A204.1 (cell line): ENCODE measurements around the gene SNX33.
"Not testable (repeated sequence)": the region's sequence is repeated elsewhere in the genome, so short reads cannot be mapped to it uniquely, and the experiment has no call there.

Experiments used
- FAIRE-seq: peaks from 2 replicates; lab custom pipeline; 2012; peaks lifted over from hg19 to GRCh38; lab: Jason Lieb, UNC

The SNX33 gene

GRCh38 chr15:75647370-75648155 lies at the start of gene SNX33:
SNX33 (plus strand) TSS chr15:75647912; CDS start chr15:75649103, 1,191 bp downstream.
- FAIRE-seq = no peak

GRCh38 chr15:75598361-75598760 lies 49.4 kb upstream of the SNX33 start:
- no peak for FAIRE-seq

GRCh38 chr15:75599401-75599800 lies 48.3 kb upstream of the SNX33 start:
- no peak for FAIRE-seq

- FAIRE-seq = no peak
These were observed 41.7 kb upstream of the SNX33 start for GRCh38 chr15:75606026-75606425.

GRCh38 chr15:75606711-75607699 lies 40.7 kb upstream of the SNX33 start:
- FAIRE-seq = no peak

- FAIRE-seq = no peak
These were observed 30.9 kb upstream of the SNX33 start for GRCh38 chr15:75616766-75617165.

- no peak for FAIRE-seq
These were observed 27.5 kb upstream of the SNX33 start for GRCh38 chr15:75620058-75620820.

- FAIRE-seq = no peak
These were observed 26.8 kb upstream of the SNX33 start for GRCh38 chr15:75620841-75621391.

GRCh38 chr15:75622505-75622904 lies 25.2 kb upstream of the SNX33 start:
- no peak for FAIRE-seq

GRCh38 chr15:75625542-75626347 lies 22.0 kb upstream of the SNX33 start, which contains the start of gene SNUPN:
SNUPN (minus strand) TSS chr15:75625725; CDS start chr15:75621051, 4,674 bp downstream.
- peak; percentile 34 for FAIRE-seq

- no peak for FAIRE-seq
These were observed 15.8 kb upstream of the SNX33 start for GRCh38 chr15:75631935-75632334.

GRCh38 chr15:75633922-75634321 lies 13.8 kb upstream of the SNX33 start:
- not testable (repeated sequence) for FAIRE-seq

- FAIRE-seq = no peak
These were observed 11.7 kb upstream of the SNX33 start for GRCh38 chr15:75636026-75636425.

- FAIRE-seq = no peak
These were observed 10.3 kb upstream of the SNX33 start for GRCh38 chr15:75637245-75638009.

GRCh38 chr15:75639191-75639708 lies 8.5 kb upstream of the SNX33 start:
- FAIRE-seq = no peak

GRCh38 chr15:75639709-75640482 lies 7.8 kb upstream of the SNX33 start, which contains the start of gene IMP3:
IMP3 (minus strand) TSS chr15:75640224; CDS start chr15:75640168, 56 bp downstream.
- peak; percentile 83 for FAIRE-seq

GRCh38 chr15:75640483-75641178 lies 7.1 kb upstream of the SNX33 start:
- no peak for FAIRE-seq

GRCh38 chr15:75641179-75641503 lies 6.6 kb upstream of the SNX33 start:
- no peak for FAIRE-seq

GRCh38 chr15:75641603-75642002 lies 6.1 kb upstream of the SNX33 start:
- no peak for FAIRE-seq
